Hindlimb muscle (tissue), 1 donor: ENCODE data around the gene CHERP. TPM values are rescaled to one million over a fixed set of nuclear protein-coding genes. Genes with fewer than 3 reads are reported as not detected.

ENCODE experiments used
- DNase-seq: peaks from one replicate; pipeline ENCODE4 v3.0.0-alpha.2; 2013
- polyA plus RNA-seq: library from polyadenylated mRNA; unstranded; fragments of 120-200 nt; gene quantifications from one replicate; pipeline ENCODE4 v1.2.1, GENCODE V29; 2013; ENCODE audit not compliant: insufficient read length

CHERP gene
- polyA plus RNA-seq, 1 donor = 41.1 TPM

- no peak for DNase-seq
Measured at GRCh38 chr19:16542910-16543472, 754 bp upstream of the CHERP start.

- DNase-seq = peak; percentile 25
Measured at GRCh38 chr19:16541526-16542044, 652 bp downstream of the CHERP start.

- no peak for DNase-seq
Measured at GRCh38 chr19:16540948-16541347, 1.3 kb downstream of the CHERP start.

- no peak for DNase-seq
Measured at GRCh38 chr19:16537111-16537510, 5.1 kb downstream of the CHERP start.

- no peak for DNase-seq
Measured at GRCh38 chr19:16536130-16536529, 6.1 kb downstream of the CHERP start.

- DNase-seq = no peak
Measured at GRCh38 chr19:16535381-16535780, 6.9 kb downstream of the CHERP start.

- DNase-seq = no peak
Measured at GRCh38 chr19:16532440-16533234, 9.6 kb downstream of the CHERP start.

- no peak for DNase-seq
Measured at GRCh38 chr19:16531380-16531669, 10.9 kb downstream of the CHERP start.

- DNase-seq = no peak
Measured at GRCh38 chr19:16530540-16531379, 11.5 kb downstream of the CHERP start.

GRCh38 chr19:16529466-16530144 is 12.6 kb downstream of the CHERP start:
- DNase-seq = no peak

GRCh38 chr19:16527971-16528521 is 14.2 kb downstream of the CHERP start:
- no peak for DNase-seq

- no peak for DNase-seq
Measured at GRCh38 chr19:16527334-16527935, 14.8 kb downstream of the CHERP start.

- DNase-seq = no peak
Measured at GRCh38 chr19:16525751-16526481, 16.3 kb downstream of the CHERP start.

- DNase-seq = no peak
Measured at GRCh38 chr19:16524991-16525734, 17.1 kb downstream of the CHERP start.

- DNase-seq = no peak
Measured at GRCh38 chr19:16522559-16523377, 19.5 kb downstream of the CHERP start.

GRCh38 chr19:16521715-16522289 is 20.4 kb downstream of the CHERP start:
- no peak for DNase-seq

- DNase-seq = no peak
Measured at GRCh38 chr19:16520986-16521624, 21.1 kb downstream of the CHERP start.

GRCh38 chr19:16520074-16520973 is 21.9 kb downstream of the CHERP start:
- no peak for DNase-seq
